DND-41 (cell line): Measurements from ENCODE around the gene TMTC2.

Experiments used
- ATAC-seq: fragments of 200-7000 bp; cut with Tn5 transposase; 3 replicates; pipeline ENCODE4 v1.9.1; 2021; ENCODE audit warnings: low read depth; ENCODE audit not compliant: insufficient read depth
- DNase-seq: peaks from one replicate; pipeline ENCODE4 v3.0.0-alpha.2; 2020
- H2AFZ ChIP-seq: 2 replicates; pipeline ENCODE4 v1.6.0; 2012; ENCODE audit warnings: low read depth, low read length
- H3K27ac ChIP-seq: 2 replicates; pipeline ENCODE4 v1.5.1; 2012; ENCODE audit warnings: low read length, inconsistent platforms
- H3K27me3 ChIP-seq: fragments of 200-600 bp; sonication (generic); 2 replicates; pipeline ENCODE4 v1.6.0; 2012; ENCODE audit warnings: low read length, mild to moderate bottlenecking, inconsistent platforms; ENCODE audit not compliant: insufficient read depth, poor library complexity
- H3K36me3 ChIP-seq: 2 replicates; pipeline ENCODE4 v1.5.1; 2012; ENCODE audit warnings: low read length, inconsistent platforms; ENCODE audit not compliant: insufficient read depth
- H3K4me1 ChIP-seq: 2 replicates; pipeline ENCODE4 v1.5.1; 2012; ENCODE audit warnings: mild to moderate bottlenecking, low read length; ENCODE audit not compliant: insufficient read depth
- H3K4me2 ChIP-seq: 2 replicates; pipeline ENCODE4 v1.6.0; 2012; ENCODE audit warnings: mild to moderate bottlenecking, moderate library complexity, low read length, inconsistent platforms; ENCODE audit not compliant: insufficient read depth
- H3K4me3 ChIP-seq, 2 experiments: fragments of 200-600 bp in 1 of 2; shearing (Covaris generic) in 1 of 2; 2 replicates each; pipeline ENCODE4 v1.5.1; 2012 to 2016; ENCODE audit warnings: inconsistent platforms in 2 of 2, low read length in 2 of 2, mild to moderate bottlenecking in 2 of 2, low read depth in 1 of 2, moderate library complexity in 1 of 2
- H3K79me2 ChIP-seq: 2 replicates; pipeline ENCODE4 v1.6.0; 2012; ENCODE audit warnings: low read length, inconsistent platforms; ENCODE audit not compliant: insufficient read depth
- H3K9ac ChIP-seq: 2 replicates; pipeline ENCODE4 v1.6.0; 2012; ENCODE audit warnings: low read depth, mild to moderate bottlenecking, inconsistent platforms, low read length, moderate library complexity
- H3K9me3 ChIP-seq: 2 replicates; pipeline ENCODE4 v1.5.1; 2012; ENCODE audit warnings: low read length, moderate library complexity, mild to moderate bottlenecking, inconsistent platforms; ENCODE audit not compliant: insufficient read depth, severe bottlenecking
- H4K20me1 ChIP-seq: 2 replicates; pipeline ENCODE4 v1.6.0; 2012; ENCODE audit warnings: low read length; ENCODE audit not compliant: insufficient read depth
- CTCF ChIP-seq: IDR thresholded peaks from 2 replicates; pipeline ENCODE4 v1.5.1; 2012; ENCODE audit warnings: borderline replicate concordance, low read length, moderate library complexity, mild to moderate bottlenecking; ENCODE audit not compliant: poor library complexity, severe bottlenecking; ENCODE audit errors: extremely low read depth
- EZH2 ChIP-seq: IDR thresholded peaks from 3 replicates; pipeline ENCODE4 v1.6.1; 2012; ENCODE audit warnings: borderline replicate concordance, low read depth, mild to moderate bottlenecking, moderate library complexity, low read length, inconsistent platforms; ENCODE audit not compliant: severe bottlenecking

TMTC2 gene

GRCh38 chr12:82746668-82747067 is 60.0 kb downstream of the TMTC2 start:
- Histone ChIP-seq H2AFZ (no peak overlapping the region), H3K9ac (no peak overlapping the region), H3K4me2 (no peak overlapping the region), H3K27me3 (no peaks in the 10 kb centered on the region), H3K36me3 (no peaks in the 10 kb centered on the region), H3K4me3 (no peak overlapping the region), H3K79me2 (no peaks in the 10 kb centered on the region), H3K4me1 (no peaks in the 10 kb centered on the region), H4K20me1 (no peaks in the 10 kb centered on the region), H3K27ac (no peak overlapping the region), H3K9me3 (no peaks in the 10 kb centered on the region)
- ATAC-seq = no peak
- TF ChIP-seq CTCF = no peak
- no peak for TF ChIP-seq EZH2
- no peak for DNase-seq

GRCh38 chr12:82749015-82749414 is 62.3 kb downstream of the TMTC2 start:
- Histone ChIP-seq H3K4me2 (no peak overlapping the region), H3K4me1 (no peaks in the 10 kb centered on the region), H3K79me2 (no peaks in the 10 kb centered on the region), H2AFZ (no peak overlapping the region), H3K36me3 (no peaks in the 10 kb centered on the region), H3K4me3 (no peak overlapping the region), H3K27ac (no peak overlapping the region), H3K9me3 (no peaks in the 10 kb centered on the region), H4K20me1 (no peaks in the 10 kb centered on the region), H3K27me3 (no peaks in the 10 kb centered on the region), H3K9ac (no peak overlapping the region)
- ATAC-seq (no peak), DNase-seq (no peak)
- no peak for TF ChIP-seq CTCF
- TF ChIP-seq EZH2 = no peak

- TF ChIP-seq CTCF (no peak), EZH2 (no peak)
- Histone ChIP-seq H4K20me1 (no peaks in the 10 kb centered on the region), H3K4me2 (no peak overlapping the region), H3K4me3 (no peak overlapping the region), H3K27ac (no peak overlapping the region), H3K36me3 (no peaks in the 10 kb centered on the region), H3K27me3 (no peaks in the 10 kb centered on the region), H3K4me1 (no peaks in the 10 kb centered on the region), H3K79me2 (no peaks in the 10 kb centered on the region), H3K9me3 (no peaks in the 10 kb centered on the region), H2AFZ (no peak overlapping the region), H3K9ac (no peak overlapping the region)
- DNase-seq (no peak), ATAC-seq (no peak)
Observed at GRCh38 chr12:82754856-82755255, 68.2 kb downstream of the TMTC2 start.

DNA sequence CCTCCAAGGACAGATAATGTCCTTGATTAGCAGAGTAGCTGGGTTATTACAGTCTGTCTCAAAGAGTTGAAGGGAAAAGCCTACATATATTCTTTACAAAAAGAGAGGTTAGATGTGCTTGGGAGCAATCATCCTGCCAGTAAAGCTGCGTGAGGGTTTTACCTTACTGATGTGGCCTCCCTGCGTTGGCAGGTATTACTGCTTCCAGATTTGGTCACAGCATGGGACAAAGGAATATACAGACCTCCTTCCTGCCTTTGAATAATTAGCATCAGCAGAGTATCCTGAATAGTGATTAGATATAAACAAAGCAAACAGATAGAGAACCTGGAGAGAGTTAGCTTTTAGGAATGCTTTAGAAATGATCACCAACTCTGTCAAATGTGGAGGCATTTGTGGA is 69.6 kb downstream of the TMTC2 start:
- H3K9me3 ChIP-seq = no peaks in the 10 kb centered on the region
- TF ChIP-seq EZH2 = no peak
- H2AFZ ChIP-seq = no peak overlapping the region
- no peaks in the 10 kb centered on the region for H4K20me1 ChIP-seq
- no peaks in the 10 kb centered on the region for H3K4me1 ChIP-seq
- H3K9ac ChIP-seq = no peak overlapping the region
- no peak overlapping the region for H3K27ac ChIP-seq
- no peaks in the 10 kb centered on the region for H3K79me2 ChIP-seq
- no peak overlapping the region for H3K4me3 ChIP-seq
- ATAC-seq (no peak), DNase-seq (no peak)
- H3K36me3 ChIP-seq = no peaks in the 10 kb centered on the region
- no peaks in the 10 kb centered on the region for H3K27me3 ChIP-seq
- H3K4me2 ChIP-seq = no peak overlapping the region
